B cell (primary cell): ENCODE results near the gene RPS15. TPM values are rescaled to one million over a fixed set of nuclear protein-coding genes. Genes with fewer than 3 reads are reported as not detected.

Experiments used
- ATAC-seq: fragments of 200-7000 bp; cut with Tn5 transposase; one replicate; pipeline ENCODE4 v1.10.0; 2021; ENCODE audit warnings: low read depth, mild to moderate bottlenecking, moderate number of reproducible peaks, moderate library complexity
- CTCF ChIA-PET: fragments of 350-600 bp; sonication (Branson Sonifier 250); formaldehyde crosslinking; loops from one replicate; lab custom pipeline; 2021; ENCODE audit warnings: antibody characterized with exemption, inconsistent platforms; lab: Charles Lee
- POLR2A ChIA-PET: fragments of 350-600 bp; sonication (Branson Sonifier 250); formaldehyde crosslinking; loops from one replicate; lab custom pipeline; 2021; ENCODE audit warnings: antibody characterized with exemption; lab: Charles Lee
- DNase-seq: peaks from one replicate; pipeline ENCODE4 v3.0.0; 2013
- H2AFZ ChIP-seq: 2 replicates; pipeline ENCODE4 v1.6.1; 2012; ENCODE audit warnings: mild to moderate bottlenecking, low read depth, low read length; ENCODE audit not compliant: insufficient read depth, poor library complexity, severe bottlenecking
- H3K27ac ChIP-seq, 2 donors: 1 replicate in 1 of 2; 2 replicates in 1 of 2; pipeline ENCODE4 v1.5.1; 2012 to 2013; ENCODE audit warnings: low read length in 2 of 2, mild to moderate bottlenecking in 2 of 2, moderate library complexity in 1 of 2
- H3K27me3 ChIP-seq, 4 experiments: fragments of 200-600 bp in 1 of 4; sonication (generic) in 1 of 4; replicated peaks in 1 of 4; 1 replicate in 2 of 4; 2 replicates in 2 of 4; pipeline versions ENCODE4 v1.6.1 to v1.7.0; 2013 to 2016; ENCODE audit warnings: low read length in 3 of 4, mild to moderate bottlenecking in 2 of 4, mixed read lengths in 1 of 4, moderate library complexity in 1 of 4; ENCODE audit not compliant: insufficient read depth in 4 of 4, control insufficient read depth in 3 of 4; ENCODE audit errors: control extremely low read depth in 1 of 4
- H3K36me3 ChIP-seq, 2 experiments: replicated peaks in 1 of 2; 1 replicate in 1 of 2; 2 replicates in 1 of 2; pipeline versions ENCODE4 v1.6.1 to v1.7.1; 2013; ENCODE audit warnings: low read length in 1 of 2; ENCODE audit not compliant: insufficient read depth in 2 of 2, control insufficient read depth in 1 of 2; ENCODE audit errors: control extremely low read depth in 1 of 2, extremely low read depth in 1 of 2
- H3K4me1 ChIP-seq, 2 donors: fragments of 200-600 bp in 1 of 2; sonication (generic) in 1 of 2; 1 replicate in 1 of 2; 2 replicates in 1 of 2; pipeline versions ENCODE4 v1.5.1 to v1.6.1; 2013 to 2017; ENCODE audit warnings: low read length in 2 of 2; ENCODE audit not compliant: control insufficient read depth in 2 of 2, insufficient read depth in 2 of 2
- H3K4me2 ChIP-seq: replicated peaks from 2 replicates; pipeline ENCODE3; 2012; ENCODE audit warnings: mild to moderate bottlenecking, low read depth, low read length; ENCODE audit not compliant: poor library complexity, severe bottlenecking
- H3K4me3 ChIP-seq, 5 experiments: fragments of 200-600 bp in 1 of 5; sonication (generic) in 1 of 5; 1 replicate in 3 of 5; 2 replicates in 2 of 5; pipeline versions ENCODE4 v1.5.1 to v1.7.0; 2011 to 2016; ENCODE audit warnings: low read length in 4 of 5, mild to moderate bottlenecking in 4 of 5, low read depth in 2 of 5, control low read depth in 1 of 5, moderate library complexity in 1 of 5; ENCODE audit not compliant: insufficient read depth in 1 of 5; ENCODE audit errors: control extremely low read depth in 1 of 5, extremely low read depth in 1 of 5
- H3K79me2 ChIP-seq: fragments of 200-600 bp; sonication (generic); one replicate; pipeline ENCODE4 v1.6.0; 2016; ENCODE audit warnings: low read length; ENCODE audit not compliant: control insufficient read depth, insufficient read depth
- H3K9ac ChIP-seq: fragments of 200-600 bp; sonication (generic); 2 replicates; pipeline ENCODE4 v1.6.1; 2017; ENCODE audit warnings: mild to moderate bottlenecking, low read length, moderate library complexity
- H3K9me3 ChIP-seq, 3 donors: one replicate each; pipeline versions ENCODE4 v1.6.1 to v1.7.1; 2013; ENCODE audit warnings: low read length in 2 of 3; ENCODE audit not compliant: control insufficient read depth in 2 of 3, insufficient read depth in 1 of 3; ENCODE audit errors: control extremely low read depth in 1 of 3
- H4K20me1 ChIP-seq: 2 replicates; pipeline ENCODE4 v1.6.0; 2012; ENCODE audit warnings: mild to moderate bottlenecking, low read length; ENCODE audit not compliant: insufficient read depth, control insufficient read depth, poor library complexity, severe bottlenecking
- H3K27ac Mint-ChIP-seq: one replicate; pipeline ENCODE4 v1.8.0; 2021; ENCODE audit warnings: mixed read lengths
- H3K27me3 Mint-ChIP-seq: one replicate; pipeline ENCODE4 v1.8.0; 2021; ENCODE audit warnings: mixed read lengths
- H3K4me1 Mint-ChIP-seq: one replicate; pipeline ENCODE4 v1.8.0; 2021; ENCODE audit warnings: mixed read lengths
- H3K4me3 Mint-ChIP-seq: one replicate; pipeline ENCODE4 v1.8.0; 2021; ENCODE audit warnings: mixed read lengths
- H3K9me3 Mint-ChIP-seq: one replicate; pipeline ENCODE4 v1.8.0; 2022; ENCODE audit warnings: mixed read lengths; ENCODE audit not compliant: insufficient read depth
- EZH2 ChIP-seq: IDR thresholded peaks from 2 replicates; pipeline ENCODE4 v1.6.1; 2012; ENCODE audit warnings: borderline replicate concordance, low read depth, mild to moderate bottlenecking, moderate library complexity, low read length; ENCODE audit not compliant: insufficient read depth, poor library complexity, severe bottlenecking
- WGBS: methylation state at CpG from one replicate; pipeline ENCODE4 v1.1.5; 2013; ENCODE audit warnings: missing lambda C conversion rate; ENCODE audit not compliant: insufficient coverage; 5-methylcytosine and 5-hydroxymethylcytosine counted together
- intact Hi-C: fragments of 100-400 bp; cut with micrococcal nuclease; formaldehyde crosslinking; loops from one replicate; pipeline ENCODE4 v1.10.0; 2022
- polyA plus RNA-seq: library from polyadenylated mRNA; depleted of rRNA; stranded (reverse); fragments of >200 nt; gene quantifications from 2 replicates; pipeline ENCODE4 v1.2.3, GENCODE V29; 2012
- total RNA-seq, 2 donors: library from RNA; stranded (reverse); fragments of 120-200 nt in 1 of 2; gene quantifications; 1 replicate in 1 of 2; 2 replicates in 1 of 2; pipeline versions ENCODE4 v1.2.3 to v1.2.4, GENCODE V29; 2013 to 2022
- TF ChIP-seq, protein P1 (sequence below): fragments of 200-600 bp; IDR thresholded peaks from one replicate; pipeline ENCODE4 v1.8.0; 2022; ENCODE audit warnings: antibody characterized with exemption, mild to moderate bottlenecking

The RPS15 gene
- total and polyA plus RNA-seq, 2 donors (not counting 1 experiment from before 2014, with no cell fraction given) = 1,520 to 6,007 TPM

DNA sequence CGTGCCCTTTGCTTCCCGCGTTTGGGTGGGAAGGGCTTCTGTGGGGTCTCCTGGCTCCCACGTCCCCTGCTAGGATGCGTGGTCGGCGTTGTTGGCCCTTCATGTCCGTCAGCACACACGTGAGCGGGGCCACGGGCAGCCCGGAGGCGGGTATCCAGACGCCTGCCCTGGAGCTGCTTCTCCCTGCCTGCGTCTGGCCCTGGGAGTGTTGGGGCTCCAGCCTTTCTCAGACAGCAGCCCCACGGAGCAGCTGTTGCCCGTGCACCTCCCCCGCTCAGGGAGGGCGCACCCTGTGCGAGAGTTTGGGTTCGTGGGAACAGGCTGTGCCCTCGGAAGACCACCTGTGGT is 16.3 kb upstream of the RPS15 start:
- ATAC-seq (no peak), DNase-seq (no peak)
- ChIA-PET POLR2A (no interaction called here), CTCF (no interaction called here)
- no peak overlapping the region for H3K27ac ChIP-seq
- Mint-ChIP-seq H3K4me3 (no peak overlapping the region), H3K27ac (no peak overlapping the region), H3K4me1 (peaks cover 4% of the 10 kb centered on the region), H3K9me3 (no peaks in the 10 kb centered on the region), H3K27me3 (no peaks in the 10 kb centered on the region)
- H3K27me3 ChIP-seq = no peaks in the 10 kb centered on the region
- peaks cover 94% of the 10 kb centered on the region for H4K20me1 ChIP-seq
- no peaks in the 10 kb centered on the region for H3K4me1 ChIP-seq
- H3K9ac ChIP-seq = no peak overlapping the region
- H3K9me3 ChIP-seq = no peaks in the 10 kb centered on the region
- H3K4me3 ChIP-seq = no peak overlapping the region
- peaks cover 0 to 80% of the 10 kb centered on the region in 2 experiments for H3K36me3 ChIP-seq
- intact Hi-C loops = no loop called here
- peaks cover 76% of the 10 kb centered on the region for H3K79me2 ChIP-seq
- WGBS = 97% methylated on average over 22 of the region's 22 CpGs
- H2AFZ ChIP-seq = no peak overlapping the region
- no peak for TF ChIP-seq EZH2
- TF ChIP-seq, protein P1, sequence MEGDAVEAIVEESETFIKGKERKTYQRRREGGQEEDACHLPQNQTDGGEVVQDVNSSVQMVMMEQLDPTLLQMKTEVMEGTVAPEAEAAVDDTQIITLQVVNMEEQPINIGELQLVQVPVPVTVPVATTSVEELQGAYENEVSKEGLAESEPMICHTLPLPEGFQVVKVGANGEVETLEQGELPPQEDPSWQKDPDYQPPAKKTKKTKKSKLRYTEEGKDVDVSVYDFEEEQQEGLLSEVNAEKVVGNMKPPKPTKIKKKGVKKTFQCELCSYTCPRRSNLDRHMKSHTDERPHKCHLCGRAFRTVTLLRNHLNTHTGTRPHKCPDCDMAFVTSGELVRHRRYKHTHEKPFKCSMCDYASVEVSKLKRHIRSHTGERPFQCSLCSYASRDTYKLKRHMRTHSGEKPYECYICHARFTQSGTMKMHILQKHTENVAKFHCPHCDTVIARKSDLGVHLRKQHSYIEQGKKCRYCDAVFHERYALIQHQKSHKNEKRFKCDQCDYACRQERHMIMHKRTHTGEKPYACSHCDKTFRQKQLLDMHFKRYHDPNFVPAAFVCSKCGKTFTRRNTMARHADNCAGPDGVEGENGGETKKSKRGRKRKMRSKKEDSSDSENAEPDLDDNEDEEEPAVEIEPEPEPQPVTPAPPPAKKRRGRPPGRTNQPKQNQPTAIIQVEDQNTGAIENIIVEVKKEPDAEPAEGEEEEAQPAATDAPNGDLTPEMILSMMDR = no peak
- no peak overlapping the region for H3K4me2 ChIP-seq

DNA sequence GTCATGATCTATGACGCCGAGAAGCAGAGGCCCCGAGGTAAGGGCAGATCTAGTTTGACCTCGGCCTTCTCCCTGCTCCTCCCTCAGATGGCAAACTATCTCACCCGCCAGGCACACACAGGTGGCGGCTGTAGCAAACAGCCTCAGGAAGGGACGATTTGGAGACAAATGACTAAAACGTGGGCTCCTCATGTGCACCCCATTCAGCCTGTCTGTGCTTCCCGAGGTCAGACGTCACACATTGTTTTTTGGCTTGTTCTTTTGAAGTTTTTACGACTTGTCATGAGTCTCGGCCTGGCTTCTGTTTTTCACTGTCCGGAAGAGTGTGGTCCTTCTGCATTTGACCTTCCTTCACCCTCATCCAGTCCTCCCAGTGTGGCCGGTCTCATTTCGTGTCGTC is 15.8 kb upstream of the RPS15 start:
- no peak overlapping the region for H2AFZ ChIP-seq
- no peak overlapping the region for H3K4me2 ChIP-seq
- CTCF ChIA-PET = no interaction called here
- H3K27ac Mint-ChIP-seq = no peak overlapping the region
- TF ChIP-seq EZH2 = no peak
- TF ChIP-seq, protein P1 = no peak
- no peak for DNase-seq
- H3K27ac ChIP-seq = no peak overlapping the region
- H3K9ac ChIP-seq = no peak overlapping the region
- H3K4me3 ChIP-seq = no peak overlapping the region
- peaks cover 0 to 76% of the 10 kb centered on the region in 2 experiments for H3K36me3 ChIP-seq
- H3K9me3 ChIP-seq = no peaks in the 10 kb centered on the region
- ATAC-seq = no peak
- POLR2A ChIA-PET = no interaction called here
- no peaks in the 10 kb centered on the region for H3K27me3 Mint-ChIP-seq
- peaks cover 3% of the 10 kb centered on the region for H3K4me1 Mint-ChIP-seq
- H3K79me2 ChIP-seq = peaks cover 71% of the 10 kb centered on the region
- no peaks in the 10 kb centered on the region for H3K4me1 ChIP-seq
- 94% methylated on average over 13 of the region's 16 CpGs for WGBS
- H3K4me3 Mint-ChIP-seq = no peak overlapping the region
- H3K9me3 Mint-ChIP-seq = no peaks in the 10 kb centered on the region
- H4K20me1 ChIP-seq = peaks cover 94% of the 10 kb centered on the region
- H3K27me3 ChIP-seq = no peaks in the 10 kb centered on the region
- intact Hi-C loops = no loop called here
